GM06990 (cell line): ENCODE data around the gene OFD1.

ENCODE experiments used
- DNase-seq: peaks from one replicate; pipeline ENCODE4 v3.0.0-alpha.2; 2011; ENCODE audit not compliant: insufficient read length; ENCODE audit errors: extremely low read depth
- H3K27me3 ChIP-seq: replicated peaks from 2 replicates; pipeline ENCODE4 v1.6.0; 2011; ENCODE audit warnings: low read length; ENCODE audit not compliant: control insufficient read depth, insufficient read depth
- H3K36me3 ChIP-seq: 2 replicates; pipeline ENCODE4 v1.5.1; 2011; ENCODE audit warnings: low read length; ENCODE audit not compliant: control insufficient read depth, insufficient read depth
- H3K4me3 ChIP-seq: replicated peaks from 2 replicates; pipeline ENCODE4 v1.5.1; 2011; ENCODE audit warnings: low read depth, mild to moderate bottlenecking, control low read depth, low read length
- CTCF ChIP-seq: IDR thresholded peaks from 2 replicates; pipeline ENCODE4 v1.5.1; 2011; ENCODE audit warnings: low read length, control low read depth, mild to moderate bottlenecking, inconsistent platforms; ENCODE audit not compliant: insufficient read depth, poor library complexity, severe bottlenecking

The OFD1 gene

GRCh38 chrX:13760426-13760825 lies 25.9 kb downstream of the OFD1 start:
- Histone ChIP-seq H3K36me3 (peaks cover 7% of the 10 kb centered on the region), H3K27me3 (no peaks in the 10 kb centered on the region), H3K4me3 (no peak overlapping the region)
- DNase-seq: no peak
- TF ChIP-seq CTCF: no peak

GRCh38 chrX:13761606-13762414 lies 27.3 kb downstream of the OFD1 start:
- Histone ChIP-seq H3K27me3 (no peaks in the 10 kb centered on the region), H3K36me3 (peaks cover 9% of the 10 kb centered on the region), H3K4me3 (no peak overlapping the region)
- DNase-seq: peak; percentile 24
- TF ChIP-seq CTCF: no peak

- no peak for DNase-seq
- no peak for TF ChIP-seq CTCF
- peaks cover 6% of the 10 kb centered on the region for H3K36me3 ChIP-seq
Observed at GRCh38 chrX:13763489-13763888, 28.9 kb downstream of the OFD1 start.

GRCh38 chrX:13764281-13764680 lies 29.7 kb downstream of the OFD1 start:
- Histone ChIP-seq H3K4me3 (no peak overlapping the region), H3K27me3 (no peaks in the 10 kb centered on the region), H3K36me3 (peaks cover 6% of the 10 kb centered on the region)
- no peak for TF ChIP-seq CTCF
- no peak for DNase-seq

More at GRCh38 chrX:13763489-13763888, 28.9 kb downstream of the OFD1 start:
- no peaks in the 10 kb centered on the region for H3K27me3 ChIP-seq
- no peak overlapping the region for H3K4me3 ChIP-seq

- H3K27me3 ChIP-seq: no peaks in the 10 kb centered on the region
- H3K4me3 ChIP-seq: no peak overlapping the region
- peaks cover 6% of the 10 kb centered on the region for H3K36me3 ChIP-seq
- DNase-seq: no peak
- TF ChIP-seq CTCF: no peak
Observed at GRCh38 chrX:13764765-13765164, 30.2 kb downstream of the OFD1 start.
